22Rv1 (cell line): ENCODE results near the gene CROCC2.

Experiments
- H3K27ac ChIP-seq: fragments of 450-650 bp; 2 replicates; pipeline ENCODE4 v1.5.1; 2017
- ZFX ChIP-seq: fragments of 450-650 bp; IDR thresholded peaks from 2 replicates; pipeline ENCODE4 v1.6.1; 2017; ENCODE audit warnings: antibody characterized with exemption, borderline replicate concordance
- TF ChIP-seq, protein P1 (sequence below): fragments of 450-650 bp; IDR thresholded peaks from 2 replicates; pipeline ENCODE4 v1.5.1; 2017; ENCODE audit warnings: mild to moderate bottlenecking

CROCC2 gene

DNA sequence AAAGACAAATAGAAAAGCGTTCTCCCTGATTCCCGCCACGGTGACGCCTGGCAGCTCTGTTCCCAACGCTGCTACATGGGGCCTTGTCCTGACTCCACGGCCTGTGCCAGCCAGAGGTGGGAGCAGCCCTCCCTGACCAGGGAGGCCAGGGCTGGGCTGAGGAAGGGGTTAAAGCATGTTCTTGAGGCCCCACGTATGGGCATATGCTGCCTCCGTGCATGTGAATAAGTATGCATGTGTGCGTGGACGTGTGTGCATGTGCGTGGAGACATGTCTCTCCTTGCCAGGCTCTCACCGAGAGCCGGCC lies 90.7 kb downstream of the CROCC2 start:
- no peak for TF ChIP-seq ZFX
- TF ChIP-seq, protein P1, sequence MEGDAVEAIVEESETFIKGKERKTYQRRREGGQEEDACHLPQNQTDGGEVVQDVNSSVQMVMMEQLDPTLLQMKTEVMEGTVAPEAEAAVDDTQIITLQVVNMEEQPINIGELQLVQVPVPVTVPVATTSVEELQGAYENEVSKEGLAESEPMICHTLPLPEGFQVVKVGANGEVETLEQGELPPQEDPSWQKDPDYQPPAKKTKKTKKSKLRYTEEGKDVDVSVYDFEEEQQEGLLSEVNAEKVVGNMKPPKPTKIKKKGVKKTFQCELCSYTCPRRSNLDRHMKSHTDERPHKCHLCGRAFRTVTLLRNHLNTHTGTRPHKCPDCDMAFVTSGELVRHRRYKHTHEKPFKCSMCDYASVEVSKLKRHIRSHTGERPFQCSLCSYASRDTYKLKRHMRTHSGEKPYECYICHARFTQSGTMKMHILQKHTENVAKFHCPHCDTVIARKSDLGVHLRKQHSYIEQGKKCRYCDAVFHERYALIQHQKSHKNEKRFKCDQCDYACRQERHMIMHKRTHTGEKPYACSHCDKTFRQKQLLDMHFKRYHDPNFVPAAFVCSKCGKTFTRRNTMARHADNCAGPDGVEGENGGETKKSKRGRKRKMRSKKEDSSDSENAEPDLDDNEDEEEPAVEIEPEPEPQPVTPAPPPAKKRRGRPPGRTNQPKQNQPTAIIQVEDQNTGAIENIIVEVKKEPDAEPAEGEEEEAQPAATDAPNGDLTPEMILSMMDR, result no peak
- no peak overlapping the region for H3K27ac ChIP-seq

DNA sequence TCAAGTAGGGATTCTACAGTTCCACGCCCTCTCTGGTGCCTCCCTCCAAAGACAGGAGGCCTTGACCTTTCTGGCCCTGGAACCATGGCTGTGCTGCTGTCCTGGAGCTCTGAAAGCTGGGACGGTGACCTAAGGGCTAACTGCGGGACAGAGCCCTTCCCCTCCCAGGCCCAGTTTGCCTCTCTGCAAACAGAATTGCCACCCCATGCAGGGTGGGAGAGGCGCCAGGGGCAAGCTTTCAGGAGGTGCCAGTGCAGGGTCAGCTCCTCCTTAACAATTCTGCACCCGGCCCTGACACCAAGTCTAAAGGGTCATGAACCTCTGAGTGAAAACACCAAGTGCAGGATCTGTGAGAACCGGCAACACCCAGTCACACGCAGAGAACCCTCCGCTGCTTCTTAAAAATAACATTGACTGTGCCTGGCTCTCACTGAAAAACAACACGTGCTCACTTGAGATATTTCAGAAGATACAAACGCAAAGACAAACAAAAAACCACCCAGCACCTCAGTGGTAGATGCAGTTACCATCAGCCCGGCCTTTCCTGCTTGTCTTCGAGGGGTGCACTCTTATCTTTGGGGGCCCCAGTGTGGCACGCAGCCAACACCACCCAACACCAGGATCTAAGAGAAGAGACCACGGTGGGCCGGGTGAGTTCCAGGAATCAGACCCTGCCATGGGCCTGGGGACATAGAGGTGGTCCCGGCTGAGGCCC lies 91.2 kb downstream of the CROCC2 start:
- H3K27ac ChIP-seq, result no peak overlapping the region
- TF ChIP-seq ZFX, result no peak
- TF ChIP-seq, protein P1, result no peak

DNA sequence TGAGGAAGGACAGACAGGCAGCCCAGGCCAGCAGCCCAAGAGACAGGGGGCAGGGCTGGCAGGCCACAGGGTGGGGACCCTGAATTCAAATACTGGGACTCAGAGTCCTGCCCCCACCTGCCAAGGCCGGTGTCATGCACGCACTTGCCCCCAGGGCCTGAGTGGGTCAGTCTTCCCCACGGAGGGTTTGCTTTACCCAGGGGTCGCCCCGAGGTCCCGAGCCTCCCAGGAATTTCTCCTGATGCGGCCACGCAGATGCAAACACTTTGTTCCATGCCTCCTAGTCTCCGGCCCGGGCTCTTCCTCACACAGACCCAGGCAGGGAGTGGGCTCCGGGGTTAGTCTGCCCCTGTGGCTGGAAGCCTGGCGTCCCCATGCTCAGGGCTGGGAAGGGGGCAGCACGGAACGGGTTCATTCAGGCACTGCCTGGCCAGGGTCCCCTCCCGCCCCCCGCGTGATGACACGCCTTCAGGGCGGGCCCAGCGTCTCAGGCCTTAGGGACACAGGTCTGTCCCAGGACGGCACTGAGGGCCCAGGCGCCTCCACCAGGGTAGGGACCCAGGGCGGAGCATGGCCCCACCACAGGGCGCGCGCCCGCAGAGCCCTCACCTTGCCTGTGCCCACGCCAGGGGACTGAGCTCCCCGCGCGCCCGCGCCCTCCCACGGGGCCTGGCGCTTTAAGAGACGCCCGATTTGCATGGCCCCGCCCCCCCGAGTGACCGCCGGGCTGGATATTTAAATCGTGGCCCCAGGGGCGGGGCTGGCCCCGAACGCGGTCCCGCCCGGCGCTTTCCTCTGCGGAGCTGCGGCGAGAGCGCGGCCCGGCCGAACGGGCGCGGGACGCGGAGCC lies 91.9 kb downstream of the CROCC2 start, which contains the start of gene SNED1:
Gene SNED1 (plus strand): TSS at position 763 of the 850 bp plus-strand sequence. CDS start 220 bp downstream, outside the sequence.
- peak within 1 kb of the TSS; percentile 32; the same call in 1 of the 2 replicates for H3K27ac ChIP-seq
- TF ChIP-seq, protein P1, result no peak
- TF ChIP-seq ZFX, result no peak

DNA sequence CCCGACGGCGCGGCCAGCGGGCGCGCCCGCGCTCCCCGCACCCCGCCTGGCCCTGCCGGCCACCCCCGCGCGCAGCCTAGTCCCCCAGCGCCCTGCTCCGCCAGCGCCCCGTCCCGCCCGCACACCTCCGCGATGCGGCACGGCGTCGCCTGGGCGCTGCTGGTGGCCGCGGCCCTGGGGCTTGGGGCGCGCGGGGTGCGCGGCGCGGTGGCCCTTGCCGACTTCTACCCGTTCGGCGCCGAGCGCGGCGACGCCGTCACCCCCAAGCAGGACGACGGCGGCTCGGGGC lies 92.5 kb downstream of the CROCC2 start:
- no peak overlapping the region for H3K27ac ChIP-seq
- TF ChIP-seq, protein P1, result no peak
- no peak for TF ChIP-seq ZFX

DNA sequence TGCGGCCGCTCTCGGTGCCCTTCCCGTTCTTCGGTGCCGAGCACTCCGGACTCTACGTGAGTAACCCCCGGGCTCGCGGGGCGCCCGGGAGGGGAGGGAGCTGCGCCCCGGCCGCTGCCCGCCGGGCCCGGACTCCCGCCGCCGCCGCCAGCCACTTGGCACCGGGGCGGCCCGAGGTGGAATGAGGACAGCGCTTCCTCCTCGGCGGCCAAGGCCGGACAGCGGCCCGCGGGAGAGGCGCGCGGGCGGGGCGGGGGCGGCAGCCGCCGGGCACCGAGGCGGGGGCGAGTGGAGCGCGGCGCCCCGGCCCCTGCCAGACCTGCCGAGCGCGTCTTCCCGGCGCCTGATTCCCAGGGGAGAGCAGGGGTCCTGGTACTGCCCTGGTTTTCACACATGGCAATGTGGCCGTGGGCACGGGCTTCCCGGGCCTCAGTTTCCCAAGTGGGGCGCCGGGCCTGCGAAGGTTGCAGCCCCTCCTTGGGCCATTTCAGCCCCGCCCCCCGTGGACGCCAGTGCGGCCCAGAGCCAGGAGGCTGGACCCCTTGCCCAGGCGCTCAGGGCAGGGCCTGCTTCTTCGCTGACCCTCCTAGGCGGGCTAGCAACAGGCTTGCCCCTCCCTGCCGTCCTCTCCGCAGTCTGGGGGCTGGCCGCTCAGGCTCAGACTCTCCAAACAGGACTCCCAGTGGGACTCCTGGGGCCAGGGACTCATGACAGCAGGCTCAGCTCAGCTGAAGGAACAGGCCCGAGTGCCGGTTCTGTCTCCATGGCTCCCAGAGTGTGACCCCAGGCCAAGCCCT lies 93.1 kb downstream of the CROCC2 start:
- H3K27ac ChIP-seq, result no peak overlapping the region
- TF ChIP-seq, protein P1, result no peak
- no peak for TF ChIP-seq ZFX

DNA sequence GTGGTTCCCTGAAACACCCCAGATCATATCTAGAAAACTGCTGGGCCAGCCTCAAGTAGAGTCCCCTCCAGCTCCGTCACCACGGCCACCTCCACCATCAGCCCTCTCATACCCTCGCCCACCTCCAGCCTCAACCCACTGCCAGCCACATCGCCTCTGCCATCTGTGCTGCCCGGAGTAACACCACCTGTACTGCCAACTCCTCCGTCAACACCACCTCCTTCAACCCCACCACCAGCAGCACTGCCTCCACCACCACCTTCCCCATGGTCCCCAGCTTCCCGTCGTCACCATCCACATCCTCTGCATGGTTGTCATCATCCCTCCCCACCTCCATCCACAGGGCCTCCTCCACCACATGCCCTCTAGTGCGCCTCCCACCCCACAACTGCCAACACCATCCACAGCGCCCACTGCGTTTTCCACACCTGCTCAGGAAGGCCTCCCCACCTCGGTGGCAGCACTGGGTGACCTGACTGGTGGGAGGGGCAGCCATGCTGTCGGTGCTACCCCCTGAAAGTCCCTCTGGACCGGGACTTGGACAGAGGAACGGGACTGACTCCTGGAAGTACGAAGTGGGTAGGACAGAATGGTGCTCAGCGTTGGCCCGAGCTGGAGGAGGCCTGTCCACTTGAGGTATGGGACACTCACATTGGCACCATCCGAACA lies 93.9 kb downstream of the CROCC2 start:
- no peak overlapping the region for H3K27ac ChIP-seq
- TF ChIP-seq ZFX, result no peak
- TF ChIP-seq, protein P1, result no peak
